GM08714 (cell line): ENCODE results near the gene ALDH3A2.
A peak's percentile ranks its signal among the peaks of the same experiment; 100 is the strongest.

ENCODE experiments used
- H3K4me3 ChIP-seq: fragments of 200-500 bp; sonication (Bioruptor generic); 2 replicates; pipeline ENCODE4 v1.5.1; 2014; ENCODE audit warnings: mild to moderate bottlenecking, low read length, inconsistent platforms
- ZNF274 ChIP-seq: IDR thresholded peaks from 2 replicates; pipeline ENCODE4 v1.6.1; 2012; ENCODE audit warnings: mild to moderate bottlenecking, low read depth, low read length

The ALDH3A2 gene

DNA sequence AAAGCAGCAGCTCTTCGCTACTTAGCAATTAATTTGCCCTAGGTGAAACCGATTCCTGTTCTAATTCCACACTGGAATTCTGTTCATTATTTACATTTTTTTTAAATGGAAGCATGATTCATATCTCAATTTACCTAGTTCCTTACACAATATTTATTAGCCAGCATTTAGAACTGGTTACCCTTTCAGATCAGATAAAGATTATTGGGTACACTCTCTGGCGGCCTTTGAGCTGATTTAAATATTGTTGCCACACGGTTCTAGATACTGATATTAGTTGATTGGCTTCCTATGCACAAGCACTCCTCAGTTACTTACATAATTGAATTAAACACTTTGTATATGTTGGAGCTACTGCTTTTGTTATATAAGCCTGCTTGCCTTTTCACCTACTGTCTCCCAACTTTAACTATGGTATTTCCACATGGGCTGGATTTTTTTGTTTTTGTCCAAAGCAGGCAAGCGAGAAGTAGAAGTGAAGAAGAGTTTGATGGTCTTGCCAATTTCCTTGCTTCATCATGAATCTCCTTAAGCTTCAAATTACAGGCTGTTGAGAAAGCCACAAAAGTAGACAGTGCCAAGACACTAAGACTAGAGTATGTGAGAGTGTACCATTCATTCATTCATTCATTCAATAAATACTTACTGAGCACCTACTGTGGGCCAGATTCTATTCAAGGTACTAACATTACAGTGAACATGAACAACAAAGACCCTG, 3.9 kb upstream of the ALDH3A2 start:
- H3K4me3 ChIP-seq = no peak overlapping the region
- no peak for TF ChIP-seq ZNF274

DNA sequence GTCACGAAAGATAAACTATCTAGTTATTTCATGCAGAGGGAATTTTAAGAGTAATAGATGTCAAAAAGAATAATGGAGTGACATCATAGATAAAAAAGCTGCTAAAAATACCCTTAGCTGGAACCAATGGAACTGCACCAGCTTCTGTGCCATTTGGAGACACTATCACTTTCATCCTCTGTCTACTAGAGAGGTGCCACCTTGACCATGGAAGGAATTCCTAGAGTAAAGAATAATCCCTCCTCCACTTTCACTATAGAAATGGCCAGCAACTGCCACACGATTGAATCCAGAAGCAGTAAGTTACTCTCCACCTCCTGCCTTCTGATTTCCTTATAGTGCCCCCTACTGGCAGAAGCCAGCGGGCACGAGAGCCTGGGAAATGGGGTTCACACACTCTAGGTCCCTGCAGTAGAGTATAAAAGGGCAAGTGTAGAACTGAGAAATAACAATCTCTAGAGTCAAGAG, 2.8 kb upstream of the ALDH3A2 start:
- no peak overlapping the region for H3K4me3 ChIP-seq
- TF ChIP-seq ZNF274 = no peak

DNA sequence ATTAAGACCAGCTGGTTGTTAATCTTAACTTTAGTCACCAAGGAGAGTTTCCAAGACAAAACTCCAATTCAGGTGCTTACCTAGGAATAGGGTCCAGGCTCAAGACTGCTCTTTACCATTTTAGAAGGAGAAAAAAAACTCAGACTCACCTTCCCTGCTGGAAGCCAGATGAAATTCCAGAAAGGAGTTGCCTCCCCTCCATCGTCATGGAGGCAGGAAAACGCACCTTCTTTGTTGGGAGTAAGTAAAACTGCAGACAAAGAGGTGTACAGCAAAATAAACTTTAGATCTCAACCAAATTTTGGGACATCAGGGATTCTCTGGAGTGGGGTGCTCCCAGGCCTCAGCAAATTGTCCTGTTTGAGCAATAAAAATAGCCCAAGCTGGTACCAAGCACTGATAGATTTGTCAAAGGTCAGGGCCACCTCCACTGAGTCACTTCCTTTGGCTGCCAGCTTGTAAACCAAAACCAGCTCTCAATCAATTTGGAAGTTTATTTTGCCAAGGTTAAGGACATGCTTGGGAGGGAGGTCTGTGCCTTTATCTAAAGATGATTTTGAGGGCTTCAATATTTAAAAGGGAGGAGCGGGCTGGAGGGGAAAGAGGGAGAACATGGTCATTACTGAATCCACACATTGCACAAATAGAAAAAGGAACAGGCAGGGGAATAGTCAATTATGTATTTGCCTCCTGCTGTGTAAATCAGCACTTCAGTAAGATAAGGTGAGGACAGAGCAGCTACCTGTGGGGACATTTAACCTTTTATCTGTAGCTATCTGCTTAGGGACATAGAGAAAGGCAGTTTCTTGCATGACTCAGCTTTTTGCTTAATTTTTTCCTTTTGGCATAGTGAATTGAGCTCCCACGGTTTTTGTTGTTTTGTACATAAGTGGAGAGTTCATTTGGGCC, 1.5 kb upstream of the ALDH3A2 start:
- no peak overlapping the region for H3K4me3 ChIP-seq
- TF ChIP-seq ZNF274 = no peak

DNA sequence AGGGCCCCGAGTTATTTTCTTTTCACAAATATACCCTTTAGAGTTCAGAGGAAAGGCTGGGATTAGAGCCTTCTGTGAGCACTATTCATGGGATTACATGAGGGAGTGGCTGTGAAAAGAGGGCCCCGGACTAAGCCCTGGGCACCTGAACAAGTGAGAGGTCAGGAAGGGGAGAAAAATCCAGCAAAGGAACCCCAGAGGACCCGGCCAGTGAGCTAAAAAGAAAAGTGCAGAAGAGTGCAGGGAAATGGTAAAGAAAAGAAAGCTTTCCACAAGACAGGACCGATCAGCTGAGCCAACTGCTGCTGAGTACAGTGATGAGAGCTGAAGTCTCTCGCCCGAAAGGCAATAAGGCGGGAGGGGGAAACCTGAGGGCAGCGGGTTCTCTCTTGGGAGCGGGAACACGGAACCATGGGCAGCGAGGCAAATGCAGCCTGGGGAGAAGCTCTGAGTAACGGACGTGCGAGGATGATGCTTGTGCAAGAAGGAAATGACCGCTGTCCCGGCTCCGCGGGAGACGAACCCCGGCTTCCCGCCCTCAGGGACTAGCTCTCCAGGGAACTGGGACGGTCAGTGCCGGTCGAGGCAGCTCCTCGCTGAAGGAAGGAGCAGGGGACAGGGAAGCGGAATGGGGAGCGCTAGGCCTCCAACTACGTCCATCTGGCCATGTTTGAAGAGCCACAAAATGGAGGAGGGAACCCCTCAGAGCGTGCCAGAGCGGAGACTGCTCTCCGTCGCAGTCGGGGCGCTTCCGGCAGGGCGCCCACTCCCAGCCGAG, 665 bp upstream of the ALDH3A2 start:
- peak overlapping the region; percentile 60; the same call in 1 of the 2 replicates for H3K4me3 ChIP-seq
- no peak for TF ChIP-seq ZNF274

DNA sequence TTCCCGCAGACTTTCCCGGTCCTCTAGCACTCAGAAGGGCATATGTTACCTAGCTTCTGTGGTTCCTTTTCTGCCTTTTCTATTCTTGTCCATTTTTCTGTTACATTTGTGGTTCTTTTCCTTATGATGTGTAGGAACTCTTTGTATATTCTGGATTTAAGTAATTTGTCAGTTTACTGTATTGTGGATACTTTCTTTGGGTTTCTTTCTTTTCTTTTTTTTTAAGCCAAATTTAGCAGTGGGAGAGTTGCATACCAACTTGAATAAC, 657 bp downstream of the ALDH3A2 start:
- TF ChIP-seq ZNF274 = no peak
- peak overlapping the region; percentile 60 for H3K4me3 ChIP-seq

DNA sequence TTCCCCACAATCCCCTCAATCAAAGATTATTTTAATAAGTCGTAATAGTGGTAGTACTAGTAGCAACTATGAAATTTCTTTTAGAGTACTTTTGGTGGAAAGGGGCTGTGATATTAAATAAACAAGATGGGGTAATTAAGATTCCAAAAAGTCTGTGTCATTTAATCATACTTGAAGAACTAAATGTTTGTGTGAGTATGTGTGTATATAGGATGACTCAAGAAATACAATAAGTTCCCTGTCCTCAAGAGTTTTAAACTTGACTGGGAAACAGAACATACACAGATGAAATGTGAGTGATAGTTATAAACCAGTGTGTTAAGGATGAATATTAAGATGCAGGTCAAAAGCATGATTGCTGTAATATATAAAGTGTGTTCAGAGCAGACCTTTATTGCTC, 2.3 kb downstream of the ALDH3A2 start:
- no peak for TF ChIP-seq ZNF274
- no peak overlapping the region for H3K4me3 ChIP-seq

DNA sequence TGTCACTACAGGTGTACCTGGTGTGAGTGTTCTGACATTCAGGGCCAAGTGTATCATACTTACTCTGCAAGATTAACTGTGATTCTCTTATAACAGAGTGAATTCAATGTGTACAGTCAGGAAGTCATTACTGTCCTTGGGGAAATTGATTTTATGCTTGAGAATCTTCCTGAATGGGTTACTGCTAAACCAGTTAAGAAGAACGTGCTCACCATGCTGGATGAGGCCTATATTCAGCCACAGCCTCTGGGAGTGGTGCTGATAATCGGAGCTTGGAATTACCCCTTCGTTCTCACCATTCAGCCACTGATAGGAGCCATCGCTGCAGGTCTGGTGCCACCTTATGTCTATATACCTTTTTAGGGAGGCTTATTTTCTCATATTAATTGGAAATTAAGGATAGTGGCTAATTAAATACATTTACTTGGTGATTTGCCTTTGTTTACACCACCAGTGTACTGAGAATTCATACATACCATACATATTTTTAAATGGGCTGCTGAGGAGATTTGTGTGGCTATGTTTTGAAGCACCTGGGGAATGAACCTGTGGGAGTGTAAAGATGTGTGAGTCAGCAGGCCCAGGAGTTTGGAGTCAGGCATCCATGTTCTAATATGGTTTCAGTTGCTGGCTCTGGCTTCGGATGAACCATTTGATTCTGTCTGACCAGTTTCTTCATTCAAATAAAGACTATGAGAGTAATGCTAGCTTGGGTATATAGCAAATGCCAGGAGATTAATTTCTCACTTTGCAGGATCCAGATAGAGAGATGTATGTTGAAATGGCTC, 3.1 kb downstream of the ALDH3A2 start:
- TF ChIP-seq ZNF274 = no peak
- H3K4me3 ChIP-seq = no peak overlapping the region

DNA sequence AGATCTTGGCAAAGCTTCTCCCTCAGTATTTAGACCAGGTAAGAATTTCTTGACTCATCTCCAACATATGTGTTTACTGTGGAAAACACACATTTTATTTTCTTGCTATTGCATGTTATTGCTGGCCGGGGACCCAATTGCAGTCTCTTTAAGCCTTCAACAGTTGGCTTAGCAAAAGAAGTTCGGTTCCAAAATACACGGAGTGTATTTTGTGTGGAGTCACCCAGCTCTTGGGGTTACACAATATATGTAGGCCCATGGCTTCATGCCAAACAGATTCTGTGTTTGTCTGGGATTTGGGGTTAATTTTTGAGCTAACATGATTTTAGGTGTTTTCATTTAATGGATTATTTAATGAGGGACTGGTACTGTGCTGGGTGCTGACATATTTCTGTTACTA, 4.0 kb downstream of the ALDH3A2 start:
- no peak overlapping the region for H3K4me3 ChIP-seq

DNA sequence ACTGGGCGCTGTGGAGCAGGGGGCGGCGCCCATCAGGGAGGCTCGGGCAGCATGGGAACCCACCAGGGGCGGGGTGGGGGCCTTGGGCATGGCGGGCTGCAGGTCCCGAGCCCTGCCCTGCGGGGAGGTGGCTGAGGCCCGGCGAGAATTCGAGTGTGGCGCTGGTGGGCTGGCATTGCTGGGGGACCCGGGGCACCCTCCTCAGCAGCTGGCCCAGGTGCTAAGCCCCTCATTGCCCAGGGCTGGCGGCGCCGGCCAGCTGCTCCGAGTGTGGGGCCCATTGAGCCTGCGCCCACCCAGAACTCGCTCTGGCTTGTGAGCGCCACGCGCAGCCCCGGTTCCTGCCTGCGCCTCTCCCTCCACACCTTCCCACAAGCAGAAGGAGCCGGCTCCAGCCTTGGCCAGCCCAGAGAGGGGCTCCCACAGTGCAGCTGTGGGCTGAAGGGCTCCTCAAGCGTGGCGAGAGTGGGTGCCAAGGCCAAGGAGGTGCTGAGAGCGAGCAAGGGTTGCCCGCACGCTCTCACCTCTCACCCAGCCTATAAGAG, 5.9 kb downstream of the ALDH3A2 start:
- TF ChIP-seq ZNF274 = no peak
- no peak overlapping the region for H3K4me3 ChIP-seq

More for the DNA sequence above, 4.0 kb downstream of the ALDH3A2 start:
- no peak for TF ChIP-seq ZNF274

DNA sequence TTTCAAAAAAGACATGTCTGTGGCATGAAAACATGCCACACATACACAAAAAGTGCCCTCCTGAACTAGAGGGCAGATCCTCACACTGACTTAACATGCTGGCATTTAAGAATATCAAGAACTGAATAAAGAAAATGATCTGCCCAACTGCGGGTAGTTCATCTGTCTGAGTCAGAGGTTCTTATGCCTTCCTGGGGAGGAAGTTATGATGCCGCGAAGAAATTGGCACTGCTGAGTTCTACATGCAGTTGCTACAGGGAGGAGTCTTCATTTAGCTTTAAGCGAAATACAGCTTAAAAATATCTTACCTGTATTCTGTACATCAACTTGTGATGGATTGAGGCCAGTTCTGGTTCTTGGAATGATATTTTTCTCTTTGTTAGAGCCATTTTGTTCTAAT, 6.3 kb downstream of the ALDH3A2 start:
- TF ChIP-seq ZNF274 = no peak
- no peak overlapping the region for H3K4me3 ChIP-seq

DNA sequence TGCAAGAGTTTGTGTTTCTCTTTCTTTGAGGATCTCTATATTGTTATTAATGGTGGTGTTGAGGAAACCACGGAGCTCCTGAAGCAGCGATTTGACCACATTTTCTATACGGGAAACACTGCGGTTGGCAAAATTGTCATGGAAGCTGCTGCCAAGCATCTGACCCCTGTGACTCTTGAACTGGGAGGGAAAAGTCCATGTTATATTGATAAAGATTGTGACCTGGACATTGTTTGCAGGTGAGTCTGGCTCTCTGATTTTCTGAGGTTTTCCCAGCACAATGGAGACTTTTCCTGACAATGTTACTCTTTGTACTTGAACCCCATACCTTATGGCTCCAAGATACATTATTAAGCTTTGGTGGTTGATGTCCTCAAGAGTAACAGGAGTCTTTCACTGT, 7.8 kb downstream of the ALDH3A2 start:
- no peak overlapping the region; the same call in 1 of the 2 replicates for H3K4me3 ChIP-seq
- TF ChIP-seq ZNF274 = no peak

DNA sequence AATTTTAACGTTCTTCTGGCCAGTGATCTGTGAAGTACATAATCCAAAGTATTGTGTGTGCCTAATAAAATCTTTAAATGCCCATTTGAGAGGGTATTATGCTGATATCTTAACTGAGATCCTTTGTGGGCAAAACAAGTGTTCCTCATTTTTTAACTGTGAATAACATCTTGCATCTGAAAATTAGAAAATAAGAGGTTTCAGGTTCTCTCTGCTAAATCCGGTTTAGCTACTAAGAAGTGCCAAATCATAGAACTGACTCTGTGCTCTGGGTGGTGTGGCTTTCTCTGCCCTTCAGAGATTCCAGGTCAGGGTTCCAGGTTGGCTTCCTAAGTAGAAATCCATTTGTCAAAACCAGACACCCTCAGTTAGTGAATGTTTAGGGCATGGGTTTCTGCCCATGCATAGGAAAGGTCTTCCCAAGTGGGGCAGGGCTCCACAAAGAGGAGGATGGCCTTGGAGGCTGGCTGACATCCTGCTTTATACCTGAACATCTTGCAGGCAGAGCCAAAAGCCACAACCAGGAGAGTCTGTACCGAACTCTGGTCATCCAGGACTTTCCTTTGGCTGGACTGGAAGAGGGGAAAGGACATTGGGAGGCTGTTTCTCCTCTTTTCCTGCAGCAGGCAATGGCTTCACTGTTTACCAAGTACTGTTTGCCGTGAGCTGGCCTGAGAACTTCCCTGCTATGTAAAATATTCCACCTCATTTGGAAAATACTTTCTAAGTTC, 8.5 kb downstream of the ALDH3A2 start:
- peak overlapping the region; percentile 4; the same call in 1 of the 2 replicates for H3K4me3 ChIP-seq
- TF ChIP-seq ZNF274 = no peak
